Measurements from ENCODE around the gene CLCA4.

CLCA4 gene

GRCh38 chr1:86546787-86547221, at the start of gene CLCA4:
Gene CLCA4 (plus strand): TSS chr1:86547078. CDS start chr1:86547120, 42 bp downstream.
- DNase-seq = no peak

GRCh38 chr1:86498281-86498680, 48.6 kb upstream of the CLCA4 start:
- DNase-seq = no peak

GRCh38 chr1:86499987-86500593, 46.8 kb upstream of the CLCA4 start:
- no peak for DNase-seq

GRCh38 chr1:86500714-86501113, 46.2 kb upstream of the CLCA4 start:
- DNase-seq = no peak

- DNase-seq = peak; percentile 49
Observed at GRCh38 chr1:86502125-86502646, 44.7 kb upstream of the CLCA4 start.

GRCh38 chr1:86502721-86503405, 44.0 kb upstream of the CLCA4 start:
- peak; percentile 72 for DNase-seq

- peak; percentile 45 for DNase-seq
Observed at GRCh38 chr1:86503406-86504136, 43.3 kb upstream of the CLCA4 start.

GRCh38 chr1:86504137-86504479, 42.8 kb upstream of the CLCA4 start:
- DNase-seq = no peak

GRCh38 chr1:86504895-86505563, 41.8 kb upstream of the CLCA4 start:
- DNase-seq = no peak

GRCh38 chr1:86505564-86505902, 41.3 kb upstream of the CLCA4 start:
- no peak for DNase-seq

- peak; percentile 58 for DNase-seq
Observed at GRCh38 chr1:86507935-86508582, 38.8 kb upstream of the CLCA4 start.

- DNase-seq = no peak
Observed at GRCh38 chr1:86508583-86508969, 38.3 kb upstream of the CLCA4 start.

- DNase-seq = no peak
Observed at GRCh38 chr1:86515597-86515996, 31.3 kb upstream of the CLCA4 start.

GRCh38 chr1:86516335-86516734, 30.5 kb upstream of the CLCA4 start:
- no peak for DNase-seq

GRCh38 chr1:86517336-86517735, 29.5 kb upstream of the CLCA4 start:
- no peak for DNase-seq

GRCh38 chr1:86520789-86521521, 25.9 kb upstream of the CLCA4 start:
- DNase-seq = no peak

GRCh38 chr1:86521522-86521891, 25.4 kb upstream of the CLCA4 start:
- no peak for DNase-seq

- DNase-seq = no peak
Observed at GRCh38 chr1:86522240-86522639, 24.6 kb upstream of the CLCA4 start.

GRCh38 chr1:86523670-86524354, 23.1 kb upstream of the CLCA4 start:
- DNase-seq = no peak

GRCh38 chr1:86527306-86527705, 19.6 kb upstream of the CLCA4 start:
- DNase-seq = no peak

GRCh38 chr1:86530211-86530845, 16.6 kb upstream of the CLCA4 start:
- DNase-seq = no peak
